Measurements from ENCODE around the gene HYDIN.
"Not testable (repeated sequence)": the region's sequence is repeated elsewhere in the genome, so short reads cannot be mapped to it uniquely, and the experiment has no call there.

Gene HYDIN

GRCh38 chr16:71226229-71227141 is 4.0 kb downstream of the HYDIN start:
- DNase-seq (ENCODE audit: low read depth in 2 of 2, low spot score in 1 of 2): no peak

DNA sequence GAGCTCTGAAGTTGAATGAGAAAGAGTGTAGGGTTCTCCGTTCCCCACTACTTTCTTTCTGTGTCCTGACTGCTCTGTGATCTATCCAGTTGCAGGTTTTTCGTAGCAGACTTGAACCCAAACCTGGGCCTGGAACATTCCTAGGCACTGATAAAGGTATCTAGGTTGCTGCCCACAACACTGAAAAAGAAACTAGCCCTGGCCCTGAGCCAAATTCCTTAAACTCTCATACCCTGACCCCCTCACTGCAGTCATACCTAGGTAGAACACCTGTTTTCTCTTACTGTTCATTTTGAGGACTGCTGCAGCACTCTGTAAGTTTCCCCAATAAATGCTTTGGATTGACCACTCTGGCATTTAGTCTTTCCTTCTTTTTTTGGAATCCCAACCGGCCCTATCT is 5.4 kb downstream of the HYDIN start:
- no peak for DNase-seq (ENCODE audit: low read depth in 2 of 2, low spot score in 1 of 2)

GRCh38 chr16:71218306-71218963 is 12.1 kb downstream of the HYDIN start:
- no peak for DNase-seq (ENCODE audit: low read depth in 2 of 2, low spot score in 1 of 2)

DNA sequence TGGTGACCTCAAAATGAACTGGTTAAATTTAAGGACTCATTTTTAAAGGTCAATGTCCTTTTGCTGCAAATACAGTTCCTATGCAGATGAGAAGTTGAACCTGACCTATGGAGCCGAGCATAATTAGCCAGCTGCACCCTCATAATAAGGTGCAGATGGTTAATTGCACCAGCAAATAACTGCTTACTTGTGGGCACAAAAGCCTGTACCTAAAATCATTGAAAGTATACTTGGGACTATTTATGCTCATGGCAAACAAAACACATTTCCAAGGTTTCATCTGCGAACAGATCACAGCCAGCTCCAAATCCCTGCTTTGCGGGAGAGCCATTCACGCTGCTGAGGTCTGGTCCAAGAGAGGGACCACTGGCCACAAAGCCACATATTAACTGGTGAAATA is 13.0 kb downstream of the HYDIN start:
- no peak for DNase-seq (ENCODE audit: low read depth in 2 of 2, low spot score in 1 of 2)

- DNase-seq (ENCODE audit: low read depth in 2 of 2, low spot score in 1 of 2): no peak
Observed at GRCh38 chr16:71216714-71217113, 13.8 kb downstream of the HYDIN start.

DNA sequence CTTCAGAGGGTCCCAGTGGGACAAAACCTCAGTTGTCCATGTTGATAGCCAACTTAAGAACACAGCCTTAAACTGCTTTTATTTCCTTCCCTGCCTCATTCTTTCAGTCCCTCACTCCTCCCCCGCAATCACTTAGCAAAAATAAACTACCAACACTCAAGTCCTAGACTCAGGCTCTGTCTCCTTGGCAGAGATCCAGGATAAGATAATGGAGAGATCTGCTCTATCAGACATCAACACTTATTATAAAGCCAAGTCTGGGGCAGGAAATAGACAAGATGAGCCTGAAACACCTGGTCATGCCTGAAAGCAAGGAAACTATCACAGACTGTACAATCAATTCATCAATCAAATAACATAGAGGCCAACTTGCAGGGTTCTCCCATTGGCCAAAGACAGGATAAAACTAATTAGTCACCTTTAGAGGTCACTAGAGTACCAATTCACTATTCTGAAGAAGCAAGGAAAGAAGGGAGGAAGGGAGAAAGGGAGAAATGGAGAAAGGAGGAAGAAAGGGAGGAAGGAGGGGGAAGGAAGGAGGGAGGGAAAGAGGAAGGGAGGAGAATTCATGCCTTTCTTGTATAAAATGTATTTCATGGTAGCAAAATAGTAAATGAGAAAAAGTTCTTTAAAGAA is 15.7 kb downstream of the HYDIN start:
- DNase-seq (ENCODE audit: low read depth in 2 of 2, low spot score in 1 of 2): no peak

DNA sequence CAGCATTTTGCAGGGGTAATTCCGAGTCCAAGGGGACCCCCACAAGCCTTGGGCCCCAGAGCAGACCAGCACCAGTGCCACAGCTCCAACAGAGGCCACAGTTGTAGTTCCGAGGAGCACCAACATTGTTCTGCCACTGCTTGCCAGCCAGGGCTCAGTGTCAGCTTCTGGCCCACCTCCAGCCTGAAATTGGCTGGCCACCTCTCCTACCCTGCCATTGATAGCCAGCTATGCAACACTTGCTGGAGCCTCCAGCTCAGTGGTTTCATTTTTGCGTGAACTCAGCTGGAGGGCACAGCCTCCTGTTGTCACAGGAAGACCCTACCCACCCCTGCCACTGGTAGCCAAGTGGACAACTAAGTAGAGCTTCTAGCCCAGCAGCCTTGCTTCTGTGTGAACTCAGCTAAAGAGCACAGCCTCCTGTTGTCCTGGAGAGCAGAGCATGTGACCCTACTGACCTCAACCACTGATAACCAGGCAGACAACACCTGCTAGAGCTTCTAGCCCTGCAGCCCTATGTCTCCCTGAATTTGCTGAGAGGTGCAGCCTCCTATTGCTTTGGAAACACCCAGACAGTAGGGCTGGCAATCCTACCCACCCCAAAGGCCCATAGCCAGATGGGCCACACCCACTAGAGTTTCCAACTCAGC is 24.9 kb downstream of the HYDIN start:
- no peak for DNase-seq (ENCODE audit: low read depth in 2 of 2, low spot score in 1 of 2)

DNA sequence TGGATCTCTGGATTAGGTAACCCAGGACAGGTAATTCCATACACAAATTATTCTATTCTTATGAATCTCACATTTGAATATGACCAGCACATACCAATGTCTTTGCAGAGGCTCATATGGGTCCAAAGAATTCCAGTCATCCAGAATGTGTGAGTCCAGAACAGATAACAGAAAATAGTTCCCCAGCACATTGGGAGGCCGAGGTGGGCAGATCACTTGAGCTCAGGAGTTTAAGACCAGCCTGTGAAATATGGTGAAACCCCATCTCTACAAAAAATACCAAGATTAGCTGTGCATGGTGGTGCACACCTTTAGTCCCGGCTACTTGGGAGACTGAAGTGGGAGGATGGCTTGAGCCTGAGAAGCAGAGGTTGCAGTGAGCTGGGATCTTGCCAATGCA is 26.9 kb downstream of the HYDIN start:
- DNase-seq (ENCODE audit: low read depth in 2 of 2, low spot score in 1 of 2): no peak

DNA sequence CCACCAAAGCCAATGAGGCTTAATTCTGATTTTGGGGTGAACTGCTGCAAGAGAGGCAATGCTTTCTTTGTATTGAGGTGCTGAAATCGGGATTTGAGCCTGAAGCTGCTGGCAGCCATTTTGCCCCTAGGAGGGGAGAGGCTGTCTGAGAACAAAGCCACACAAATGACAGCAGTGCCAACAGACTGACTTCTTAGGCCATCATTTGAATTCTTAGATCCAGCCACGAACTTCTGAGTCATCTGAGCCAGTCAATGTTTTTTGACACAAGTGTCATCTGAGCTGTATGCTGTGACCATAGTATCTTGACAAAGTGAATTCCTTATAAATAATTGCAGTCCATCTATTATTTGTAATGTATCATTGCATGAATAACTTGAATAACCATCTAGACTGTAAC is 29.0 kb downstream of the HYDIN start:
- no peak for DNase-seq (ENCODE audit: low read depth in 2 of 2, low spot score in 1 of 2)

DNA sequence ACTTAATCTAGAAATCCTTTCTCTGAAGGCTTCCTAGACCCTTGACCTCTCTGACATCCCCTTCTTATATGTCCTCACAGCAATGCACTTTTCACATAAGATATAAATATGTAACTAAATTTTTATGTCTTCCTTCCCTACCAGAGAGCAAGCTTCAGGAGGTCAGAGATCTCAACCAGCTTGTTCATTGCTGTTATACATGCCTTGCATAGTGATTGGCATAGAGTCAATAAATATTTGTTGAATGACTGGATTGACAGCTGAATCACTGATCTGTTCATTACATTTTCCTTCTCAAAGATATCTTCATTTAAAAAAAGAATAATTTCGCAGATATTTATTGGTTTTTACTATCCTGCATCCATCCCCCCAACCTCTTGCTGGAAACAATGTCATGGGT is 29.5 kb downstream of the HYDIN start:
- no peak for DNase-seq (ENCODE audit: low read depth in 2 of 2, low spot score in 1 of 2)

- DNase-seq (ENCODE audit: low read depth in 2 of 2, low spot score in 1 of 2): no peak
Observed at GRCh38 chr16:71198408-71198807, 32.1 kb downstream of the HYDIN start.

GRCh38 chr16:71192387-71192786 is 38.1 kb downstream of the HYDIN start:
- no peak for DNase-seq (ENCODE audit: low read depth in 2 of 2, low spot score in 1 of 2)

DNA sequence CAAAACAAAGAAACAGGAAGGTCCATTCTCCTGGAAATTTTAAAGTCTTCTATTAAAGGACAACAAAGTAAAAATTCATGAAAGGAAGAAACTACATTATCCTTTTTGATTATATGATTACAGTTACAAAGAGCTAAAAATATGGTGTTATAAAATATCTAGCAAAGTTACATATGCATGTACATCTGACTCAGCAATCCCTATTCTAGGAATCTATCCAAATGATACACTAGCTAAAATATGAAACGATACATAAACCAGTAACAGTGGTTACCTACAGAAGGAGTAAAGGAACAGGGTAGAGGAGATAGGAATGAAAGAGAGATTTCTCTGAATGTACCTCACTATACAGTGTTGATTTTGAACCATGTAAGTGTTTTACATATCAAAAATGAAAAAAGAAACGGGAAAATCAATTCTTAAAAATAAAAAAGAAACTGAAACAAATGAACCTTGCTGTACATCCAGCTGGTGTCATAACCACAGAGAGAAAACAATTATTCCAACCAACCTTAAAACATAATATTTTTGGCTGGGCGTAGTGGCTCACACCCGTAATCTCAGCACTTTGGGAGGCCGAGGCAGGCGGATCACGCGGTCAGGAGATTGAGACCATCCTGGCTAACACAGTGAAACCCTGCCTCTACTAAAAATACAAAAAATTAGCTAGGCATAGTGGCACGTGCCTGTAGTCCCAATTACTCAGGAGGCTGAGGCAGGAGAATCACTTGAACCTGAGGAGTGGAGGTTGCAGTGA is 41.4 kb downstream of the HYDIN start:
- DNase-seq (ENCODE audit: low read depth in 2 of 2, low spot score in 1 of 2): no peak

GRCh38 chr16:71185347-71185746 is 45.2 kb downstream of the HYDIN start:
- no peak for DNase-seq (ENCODE audit: low read depth in 2 of 2, low spot score in 1 of 2)

DNA sequence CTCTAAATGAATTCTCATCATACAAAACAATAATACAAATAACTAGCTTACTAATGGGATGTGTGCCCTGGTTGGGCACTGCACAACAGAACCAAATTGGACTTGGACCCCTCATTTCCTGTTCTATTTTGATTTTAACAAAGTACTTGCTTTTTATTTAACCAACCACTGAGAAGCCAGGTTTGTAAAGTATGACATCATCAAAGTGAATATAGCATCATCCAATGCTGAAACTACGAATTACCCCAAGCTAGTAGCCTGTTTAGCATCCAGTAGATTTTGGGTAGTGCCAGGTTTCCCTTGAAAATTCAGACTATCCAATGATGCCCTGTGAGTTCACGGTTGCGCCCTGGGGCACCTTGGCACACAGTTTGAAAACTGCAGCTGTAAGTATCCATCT is 51.0 kb downstream of the HYDIN start:
- no peak for DNase-seq (ENCODE audit: low read depth in 2 of 2, low spot score in 1 of 2)

DNA sequence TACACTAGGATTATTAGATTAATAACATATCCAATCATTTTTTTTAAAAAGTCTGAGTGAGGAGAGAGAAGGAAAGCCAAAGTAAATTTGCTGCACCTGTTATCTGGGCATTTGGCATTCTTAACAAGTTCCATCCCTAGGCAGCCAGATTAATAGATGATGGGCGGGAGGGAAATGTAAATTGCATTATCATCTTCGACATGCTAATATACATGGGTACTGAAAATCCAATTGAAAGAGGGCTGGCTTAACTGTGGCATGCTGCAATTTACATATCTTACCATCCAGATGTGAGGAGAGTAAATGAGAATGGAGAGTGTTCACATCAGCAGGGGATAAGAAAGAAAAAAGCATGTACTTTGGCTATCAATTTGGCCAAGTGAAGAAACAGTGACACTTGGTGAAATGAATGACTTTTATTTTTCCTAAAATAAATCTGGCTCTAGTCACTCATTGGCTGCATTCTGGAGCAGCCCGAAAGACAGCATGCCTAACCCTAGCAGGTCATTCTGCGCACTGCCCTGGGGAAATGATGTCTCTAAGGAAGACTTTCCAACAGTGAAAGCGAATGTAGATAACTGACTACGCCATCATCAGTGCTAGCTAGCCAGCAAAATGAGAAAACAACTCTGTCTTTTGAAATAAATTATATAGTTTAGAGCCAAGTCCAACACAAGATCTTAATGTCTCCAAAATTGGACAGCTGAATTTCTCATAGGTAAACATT is 57.9 kb downstream of the HYDIN start:
- no peak for DNase-seq (ENCODE audit: low read depth in 2 of 2, low spot score in 1 of 2)

DNA sequence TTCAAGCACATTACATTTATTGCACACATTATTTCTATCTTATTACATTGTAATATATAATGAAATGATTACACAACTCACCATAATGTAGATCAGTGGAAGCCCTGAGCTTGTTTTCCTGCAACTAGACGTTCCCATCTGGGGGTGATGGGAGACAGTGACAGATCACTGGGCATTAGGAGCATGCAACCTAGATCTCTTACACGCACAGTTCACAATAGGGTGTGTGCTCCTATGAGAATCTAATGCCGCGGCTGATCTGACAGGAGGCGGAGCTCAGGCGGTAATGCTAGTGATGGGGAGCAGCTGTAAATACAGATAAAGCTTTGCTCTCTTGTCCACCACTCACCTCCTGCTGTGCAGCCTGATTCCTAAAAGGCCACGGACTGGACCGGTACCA is 69.5 kb downstream of the HYDIN start:
- DNase-seq (ENCODE audit: low read depth in 2 of 2, low spot score in 1 of 2): not testable (repeated sequence)

- not testable (repeated sequence) for DNase-seq (ENCODE audit: low read depth in 2 of 2, low spot score in 1 of 2)
Observed at GRCh38 chr16:71157278-71157677, 73.2 kb downstream of the HYDIN start.

- DNase-seq (ENCODE audit: low read depth in 2 of 2, low spot score in 1 of 2): not testable (repeated sequence)
Observed at GRCh38 chr16:71153329-71153728, 77.2 kb downstream of the HYDIN start.

GRCh38 chr16:71151654-71152053 is 78.9 kb downstream of the HYDIN start:
- DNase-seq (ENCODE audit: low read depth in 2 of 2, low spot score in 1 of 2): not testable (repeated sequence)

Data from stimulated activated CD8-positive, alpha-beta memory T cell treated with anti-CD3 and anti-CD28 coated beads, Interleukin-4, amount 100 ng/mL, for 1 hour (primary cell).